NCI-H526 (cell line): ENCODE measurements around the gene RAB10.
"Not testable (repeated sequence)": the region's sequence is repeated elsewhere in the genome, so short reads cannot be mapped to it uniquely, and the experiment has no call there.

Experiments
- DNase-seq, 2 experiments: peaks; one replicate each; lab custom pipeline; 2025; lab: John Stamatoyannopoulos, UW

The RAB10 gene

DNA sequence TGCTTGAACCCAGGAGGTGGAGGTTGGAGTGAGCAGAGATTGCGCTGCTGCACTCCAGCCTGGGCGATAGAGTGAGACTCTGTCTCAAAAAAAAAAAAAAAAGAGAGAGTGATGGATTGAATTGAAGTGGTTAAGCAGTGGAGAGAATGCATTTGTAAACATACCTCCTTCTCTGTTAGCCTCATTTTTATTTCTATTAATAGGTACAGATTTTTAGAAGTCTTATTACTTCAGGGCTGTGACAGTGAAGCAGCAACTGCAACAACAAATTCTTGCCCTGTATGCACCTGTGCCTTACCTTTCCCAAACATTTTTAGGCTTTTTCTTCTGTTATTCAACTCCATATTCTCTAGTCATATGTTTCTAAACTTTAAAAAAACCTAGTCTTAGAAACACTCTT, 55.5 kb downstream of the RAB10 start:
- DNase-seq, result no peak

- DNase-seq, result no peak
These were observed 61.9 kb downstream of the RAB10 start for GRCh38 chr2:26095758-26096157.

GRCh38 chr2:26099933-26100332, 66.0 kb downstream of the RAB10 start:
- DNase-seq, result no peak

GRCh38 chr2:26100384-26100783, 66.5 kb downstream of the RAB10 start:
- DNase-seq, result no peak

GRCh38 chr2:26103752-26104151, 69.9 kb downstream of the RAB10 start:
- DNase-seq, result no peak

DNA sequence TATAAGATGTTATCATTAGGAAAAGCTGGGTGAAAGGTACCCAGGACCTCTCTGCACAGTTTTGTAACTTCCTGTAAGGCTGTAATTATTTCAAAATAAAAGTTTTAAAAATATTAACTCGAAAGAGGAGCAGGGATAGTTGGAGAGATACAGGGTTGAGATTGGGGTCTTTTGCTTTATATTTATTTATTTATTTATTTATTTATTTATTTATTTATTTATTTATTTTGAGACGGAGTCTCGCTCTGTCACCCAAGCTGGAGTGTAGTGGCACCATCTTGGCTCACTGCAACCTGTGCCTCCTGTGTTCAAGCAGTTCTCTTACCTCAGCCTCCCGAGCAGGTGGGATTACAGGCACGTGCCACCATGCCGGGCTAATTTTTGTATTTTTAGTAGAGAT, 74.8 kb downstream of the RAB10 start:
- DNase-seq, result not testable (repeated sequence)

DNA sequence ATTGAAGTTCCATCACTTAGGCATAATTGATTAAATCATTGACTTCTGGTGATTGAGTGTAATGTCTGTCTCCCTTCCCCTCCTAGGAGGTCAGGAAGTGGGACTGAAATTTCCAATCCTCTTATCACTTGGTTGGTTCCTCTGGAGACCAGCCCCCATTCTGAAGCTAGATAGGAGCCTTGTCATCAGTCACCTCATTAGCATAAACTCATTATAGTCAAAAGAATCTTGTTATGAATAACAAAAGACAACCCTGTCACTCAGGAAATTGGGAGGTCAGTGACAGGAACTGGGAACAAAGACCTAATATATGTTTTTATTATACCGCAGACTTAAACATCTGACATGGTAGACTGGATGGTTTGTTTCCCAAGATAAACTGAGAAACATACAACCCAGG, 78.3 kb downstream of the RAB10 start:
- DNase-seq, result no peak

DNA sequence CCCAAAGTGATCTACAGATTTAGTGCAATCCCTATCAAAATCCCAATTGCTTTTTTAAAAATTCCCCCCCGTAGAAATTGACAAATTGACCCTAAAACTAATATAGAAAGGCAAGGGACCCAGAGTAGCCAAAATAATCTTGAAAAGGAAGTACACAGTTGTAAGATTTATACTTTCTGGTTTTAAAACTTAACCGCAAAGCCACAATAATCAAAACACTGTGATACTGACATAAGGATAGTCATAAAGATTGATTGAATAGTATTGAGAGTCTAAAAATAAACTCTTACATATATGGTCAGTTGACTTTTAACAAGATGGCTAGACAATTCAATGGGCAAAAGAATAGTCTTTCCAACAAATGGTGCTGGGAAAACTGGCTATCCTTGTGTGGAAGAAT, 80.3 kb downstream of the RAB10 start:
- DNase-seq, result no peak

GRCh38 chr2:26118682-26119081, 84.8 kb downstream of the RAB10 start:
- DNase-seq, result no peak

GRCh38 chr2:26119521-26119920, 85.6 kb downstream of the RAB10 start:
- DNase-seq, result no peak

DNA sequence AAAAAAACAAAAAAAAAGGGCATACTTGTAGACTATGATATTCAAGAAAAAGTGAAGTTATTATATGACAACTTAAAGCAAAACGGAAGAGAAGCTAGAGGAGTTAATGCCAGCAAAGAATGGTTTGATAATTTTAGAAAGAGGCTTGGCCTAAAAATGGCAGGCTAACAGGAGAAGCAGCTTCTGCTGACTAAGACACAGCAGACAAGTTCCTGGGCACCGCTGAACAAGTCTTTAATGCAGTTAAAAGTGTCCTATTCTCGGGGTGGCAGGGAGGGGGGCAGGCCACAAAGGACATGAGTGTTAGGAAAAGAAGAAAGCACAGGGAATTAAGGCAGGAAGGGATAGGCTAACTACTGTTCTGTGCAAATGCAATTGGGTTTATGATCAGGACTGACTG, 88.7 kb downstream of the RAB10 start:
- DNase-seq, result no peak

DNA sequence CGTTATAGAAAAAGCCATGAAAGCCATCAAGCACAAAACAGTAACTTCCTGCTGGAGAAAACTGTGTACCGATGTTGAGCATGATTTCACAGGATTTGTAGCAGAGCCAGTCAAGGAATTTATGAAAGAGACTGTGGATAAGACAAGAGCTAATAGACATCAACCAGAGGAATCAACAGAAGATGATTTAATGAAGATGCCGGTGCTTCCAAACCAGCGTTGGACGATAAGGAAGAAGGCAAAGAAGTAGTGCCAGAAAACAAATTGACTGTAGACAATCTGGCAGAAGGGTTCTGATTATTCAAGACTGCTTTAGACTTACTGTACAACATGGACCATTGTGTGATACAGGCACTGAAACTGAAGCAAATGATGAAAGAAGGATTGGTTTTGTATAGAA, 89.5 kb downstream of the RAB10 start:
- no peak for DNase-seq

DNA sequence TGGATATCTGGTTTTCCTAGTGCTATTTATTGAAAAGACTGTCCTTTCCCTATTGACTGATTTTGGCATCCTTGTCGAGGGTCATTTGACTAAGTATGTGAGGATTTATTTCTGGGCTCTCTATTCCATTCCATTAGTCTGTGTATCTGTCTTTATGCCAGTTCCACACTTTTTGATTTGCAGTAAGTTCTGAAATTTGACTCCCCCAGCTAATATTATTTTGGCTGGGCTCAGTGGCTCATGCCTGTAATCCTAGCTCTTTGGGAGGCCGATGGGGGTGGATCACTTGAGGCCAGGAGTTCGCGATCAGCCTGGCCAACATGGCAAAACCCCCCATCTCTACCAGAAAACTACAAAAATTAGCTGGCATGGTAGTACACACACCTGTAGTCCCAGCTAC, 92.2 kb downstream of the RAB10 start:
- DNase-seq, result no peak

DNA sequence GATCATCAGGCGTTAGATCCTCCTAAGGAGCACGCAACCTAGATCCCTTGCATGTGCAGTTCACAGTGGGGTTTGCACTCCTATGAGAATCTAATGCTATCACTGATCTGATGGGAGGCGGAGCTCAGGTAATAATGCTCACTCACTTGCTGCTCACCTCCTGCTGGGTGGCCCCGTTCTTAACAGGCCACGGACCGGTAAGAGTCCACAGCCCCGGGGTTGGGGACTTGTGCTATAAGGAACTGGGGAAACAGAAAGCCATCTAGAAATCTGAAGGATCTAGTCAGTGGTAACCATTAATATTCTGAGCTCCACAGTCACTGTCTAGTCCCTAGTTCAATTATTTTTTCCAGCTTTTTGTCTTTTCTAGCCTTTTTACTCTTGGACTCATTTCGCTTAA, 94.3 kb downstream of the RAB10 start:
- DNase-seq, result no peak

DNA sequence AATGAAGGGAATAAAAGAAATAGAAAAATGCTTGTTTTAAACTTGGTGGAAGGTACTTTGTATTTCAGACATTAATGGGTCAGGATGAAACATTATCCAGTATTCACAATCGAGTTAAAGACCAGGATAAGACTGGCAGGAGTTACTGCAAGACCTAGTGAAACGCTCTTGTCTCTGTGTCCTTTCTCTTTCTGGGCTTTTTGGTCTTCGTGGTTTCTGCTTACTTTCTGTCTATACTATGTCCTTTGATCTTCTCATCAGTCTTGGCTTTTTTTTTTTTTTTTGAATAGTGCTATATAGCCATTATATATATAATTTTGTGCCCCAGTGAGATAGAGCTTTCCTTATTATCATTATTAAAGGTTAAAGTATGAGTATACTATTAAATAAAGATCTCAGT, 96.9 kb downstream of the RAB10 start:
- no peak for DNase-seq

DNA sequence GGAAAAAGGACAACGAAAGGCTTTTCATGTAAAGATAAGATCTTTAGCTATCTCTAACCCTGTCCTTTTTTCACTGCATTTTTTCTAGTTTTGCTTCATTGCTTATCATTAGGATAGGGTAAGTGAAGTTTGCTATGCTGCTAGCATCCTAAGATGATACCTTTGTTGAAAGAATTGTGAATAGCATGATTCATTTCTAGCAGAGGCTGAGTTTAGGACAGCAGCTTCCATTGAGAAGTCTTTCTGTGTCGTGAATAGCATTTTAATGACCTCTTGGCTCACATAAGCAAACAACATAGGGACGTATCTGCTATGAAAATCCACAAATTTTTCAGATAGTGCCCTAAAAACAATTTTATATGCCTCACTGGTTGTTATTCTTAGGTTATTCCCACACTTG, 102.6 kb downstream of the RAB10 start:
- DNase-seq, result no peak

GRCh38 chr2:26139269-26140183, 105.6 kb downstream of the RAB10 start:
- no peak for DNase-seq

DNA sequence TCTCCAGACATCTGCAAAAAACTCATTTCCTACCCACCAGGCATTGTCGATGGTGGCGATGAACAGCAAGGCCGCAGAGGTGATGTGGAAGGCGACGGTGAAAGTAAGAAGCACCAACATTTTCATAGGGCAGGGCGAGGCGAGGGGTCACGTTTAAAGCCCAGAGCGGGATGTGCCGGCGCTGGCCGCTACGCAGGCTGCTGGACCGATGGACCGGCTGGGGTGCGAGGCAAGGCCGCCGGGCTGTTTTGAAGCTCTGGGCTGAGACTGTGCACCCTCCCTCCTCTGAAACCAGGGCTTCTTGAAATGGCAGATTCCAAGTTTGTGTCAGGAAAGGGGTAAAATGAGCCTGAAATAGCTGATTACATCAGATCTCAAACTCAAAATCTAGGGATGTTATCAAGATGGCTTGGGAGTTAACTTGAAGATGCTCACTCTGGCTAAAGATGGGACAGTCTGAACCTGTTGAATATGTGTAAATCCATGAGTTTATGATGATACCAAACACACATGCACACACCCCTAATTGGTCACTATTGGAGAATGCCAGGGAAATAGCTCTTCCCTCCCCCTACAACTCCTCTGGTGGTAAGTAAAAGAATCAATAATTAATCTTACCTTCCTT, 107.4 kb downstream of the RAB10 start:
- DNase-seq, result no peak

DNA sequence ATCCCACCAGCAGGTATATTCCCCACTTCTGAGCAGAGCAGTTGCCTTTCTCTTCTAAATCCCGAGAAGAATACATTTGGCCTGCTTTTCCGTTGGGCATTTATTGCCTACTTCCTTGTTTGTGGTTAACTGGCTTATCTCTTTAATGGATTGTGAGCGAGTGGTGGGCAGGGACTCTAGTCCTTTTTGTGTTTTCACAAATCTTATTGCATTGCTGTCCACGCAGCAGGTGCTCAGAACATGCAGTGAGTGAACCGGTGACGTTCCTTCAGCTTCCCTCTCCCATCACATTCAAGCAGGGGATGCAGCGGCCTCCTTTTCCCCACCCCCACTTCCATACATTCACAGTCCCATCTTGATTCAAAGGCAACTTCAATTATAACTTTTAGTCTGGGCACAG, 110.1 kb downstream of the RAB10 start:
- DNase-seq, result peak; percentile 45 to 68

- peak; percentile 53 to 79 for DNase-seq
These were observed 111.2 kb downstream of the RAB10 start for GRCh38 chr2:26144953-26145680.

DNA sequence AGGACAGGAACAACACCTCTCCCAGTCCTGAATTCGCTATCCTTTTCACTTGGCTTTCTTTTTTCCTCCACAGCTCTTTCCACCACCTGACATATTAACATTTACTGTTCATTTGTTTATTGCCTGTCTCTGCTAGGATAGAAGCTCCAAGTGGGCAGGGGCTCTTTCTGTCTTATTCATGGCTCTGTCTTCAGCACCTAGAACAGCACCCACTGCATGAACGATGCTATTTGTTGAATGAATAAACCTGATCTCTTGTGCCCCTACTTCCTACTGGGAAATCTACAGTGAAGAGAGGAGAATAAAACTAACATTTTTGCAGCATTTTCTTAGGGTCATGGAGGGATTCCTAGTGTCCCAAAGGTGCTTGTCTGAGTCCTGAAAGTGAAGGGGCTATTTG, 114.6 kb downstream of the RAB10 start:
- DNase-seq, result no peak

DNA sequence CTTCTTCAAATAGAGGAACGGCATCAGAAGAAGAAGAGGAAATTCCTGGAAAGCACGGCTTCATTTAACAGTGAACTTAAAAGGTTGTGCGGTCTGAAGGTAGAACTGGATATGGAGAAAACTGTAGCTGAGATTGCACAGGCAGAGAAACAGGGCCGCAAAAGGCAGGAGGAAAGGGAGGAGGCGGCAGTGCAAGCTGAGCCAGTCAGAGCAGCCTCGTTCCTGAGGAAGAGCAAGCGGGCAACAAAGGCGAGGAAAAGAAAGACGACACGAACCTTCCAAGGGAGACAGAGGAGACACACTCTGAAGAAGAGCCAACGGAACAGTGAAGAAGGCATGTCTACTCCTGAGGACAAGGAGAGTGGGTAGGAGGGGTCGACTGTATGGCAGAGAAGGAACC, 116.4 kb downstream of the RAB10 start:
- no peak for DNase-seq

- DNase-seq, result no peak
These were observed 123.7 kb downstream of the RAB10 start for GRCh38 chr2:26157580-26157979.
